ENCODE measurements around the gene PRMT9. TPM values are rescaled to one million over a fixed set of nuclear protein-coding genes. Genes with fewer than 3 reads are reported as not detected.

PRMT9 gene
- total RNA-seq, 3 donors from 2014 or later: 7.1 to 7.6 (median 7.6) TPM

- no peak for ATAC-seq
- Histone ChIP-seq H3K4me3 (no peak overlapping the region), H3K4me1 (ENCODE audit: low read depth) (no peaks in the 10 kb centered on the region), H3K9me3 (no peaks in the 10 kb centered on the region), H3K36me3 (ENCODE audit: low read depth) (no peaks in the 10 kb centered on the region)
- DNase-seq: no peak
- no peak for TF ChIP-seq CTCF (IDR thresholded peaks at IDR 0.05)
- intact Hi-C loops (cut with DNase I, micrococcal nuclease): no loop called here
These were observed 94.4 kb downstream of the PRMT9 start for GRCh38 chr4:147589586-147589985.

Other genes starting within 250 kb of the PRMT9 start
- 1 to 10 TPM in 2 of 3 donors, under 1 TPM in 1; 0.72 to 1.6 (median 1.6) TPM for gene EDNRA, start 203.1 kb downstream of the PRMT9 start, total RNA-seq
- 10 to 100 TPM; 37.5 to 43.3 (median 37.7) TPM for gene TMEM184C, start 66.8 kb downstream of the PRMT9 start, total RNA-seq
- gene ARHGAP10, start 47.9 kb upstream of the PRMT9 start, total RNA-seq: 10 to 100 TPM in 1 of 3 donors, 1 to 10 TPM in 2; 3.0 to 66.6 (median 8.1) TPM

All from mucosa of descending colon (tissue), 3 donors.